ENCODE results near the gene ITGA8.

- TF ChIP-seq CTCF (IDR thresholded peaks at IDR 0.05) (no peak), EP300 (IDR thresholded peaks at IDR 0.05) (no peak), POLR2A (IDR thresholded peaks at IDR 0.05) (no peak)
These were observed 113.3 kb downstream of the ITGA8 start for GRCh38 chr10:15606377-15606776.

Data from ovary (tissue), 3 donors.